IMR-90 (cell line): ENCODE results near the gene MS4A2.

Experiments
- BHLHE40 ChIP-seq: fragments of 150-350 bp; IDR thresholded peaks from 2 replicates; pipeline ENCODE4 v1.6.1; 2016; ENCODE audit warnings: mild to moderate bottlenecking, low read depth, low read length
- FOS ChIP-seq: fragments of 150-350 bp; IDR thresholded peaks from 2 replicates; pipeline ENCODE4 v1.6.1; 2016; ENCODE audit warnings: low read depth, low read length
- MAFK ChIP-seq: IDR thresholded peaks from 2 replicates; pipeline ENCODE4 v1.6.1; 2012; ENCODE audit warnings: low read depth, low read length, improper control_type of control experiment
- MXI1 ChIP-seq: IDR thresholded peaks from 2 replicates; pipeline ENCODE4 v1.6.1; 2012; ENCODE audit warnings: low read depth, mild to moderate bottlenecking, low read length, moderate library complexity, borderline replicate concordance
- NFE2L2 ChIP-seq: fragments of 150-350 bp; IDR thresholded peaks from 2 replicates; pipeline ENCODE4 v1.6.1; 2016; ENCODE audit warnings: low read depth, mild to moderate bottlenecking, low read length
- POLR2A ChIP-seq: IDR thresholded peaks from 2 replicates; pipeline ENCODE4 v1.6.1; 2012; ENCODE audit warnings: mild to moderate bottlenecking, low read depth, low read length
- RAD21 ChIP-seq: IDR thresholded peaks from 2 replicates; pipeline ENCODE4 v1.6.1; 2012; ENCODE audit warnings: low read length, improper control_type of control experiment
- RCOR1 ChIP-seq: IDR thresholded peaks from 2 replicates; pipeline ENCODE4 v1.6.1; 2012; ENCODE audit warnings: mild to moderate bottlenecking, low read length, improper control_type of control experiment; ENCODE audit not compliant: insufficient replicate concordance
- RFX5 ChIP-seq: IDR thresholded peaks from 2 replicates; pipeline ENCODE4 v1.8.0; 2012; ENCODE audit warnings: low read depth, mild to moderate bottlenecking, low read length, moderate library complexity
- TF ChIP-seq, protein P1 (sequence below): conservative IDR thresholded peaks from 2 replicates; pipeline ENCODE4 v1.5.1; 2012; ENCODE audit warnings: mild to moderate bottlenecking, low read depth, low read length, improper control_type of control experiment
- TF ChIP-seq, protein P2 (sequence below): fragments of 150-350 bp; IDR thresholded peaks from 2 replicates; pipeline ENCODE4 v1.6.1; 2017; ENCODE audit warnings: mild to moderate bottlenecking, antibody characterized with exemption, low read length, low read depth

DNA sequence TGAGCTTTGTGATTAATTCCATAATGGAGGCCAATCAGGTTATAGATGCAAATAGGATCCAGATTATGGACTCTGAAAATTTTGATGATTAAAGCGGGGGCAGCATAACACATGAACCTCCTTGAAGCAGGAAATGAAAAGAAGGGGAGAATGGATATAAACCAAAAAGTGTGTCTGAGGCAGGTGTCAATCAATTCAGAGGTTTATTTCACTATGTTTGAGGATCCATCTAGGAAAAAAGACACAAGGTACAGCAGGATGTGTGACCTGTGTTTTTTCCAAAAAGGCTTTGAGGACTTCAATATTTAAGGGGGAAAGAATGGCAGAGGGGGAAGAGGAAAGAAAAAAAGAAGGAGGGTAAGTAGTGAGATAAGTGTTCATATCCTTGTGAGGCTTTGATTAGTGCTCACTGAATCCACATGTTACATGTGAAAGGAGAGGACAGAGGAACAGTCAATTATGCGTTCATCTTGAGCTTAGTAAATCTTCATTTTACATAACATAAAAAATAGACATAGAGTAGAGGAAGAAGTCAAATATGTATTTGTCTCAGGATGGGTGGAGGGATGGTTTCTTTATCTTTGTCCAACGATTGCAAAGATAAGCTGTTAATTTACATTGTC is 34.1 kb downstream of the MS4A2 start:
- TF ChIP-seq, protein P1, sequence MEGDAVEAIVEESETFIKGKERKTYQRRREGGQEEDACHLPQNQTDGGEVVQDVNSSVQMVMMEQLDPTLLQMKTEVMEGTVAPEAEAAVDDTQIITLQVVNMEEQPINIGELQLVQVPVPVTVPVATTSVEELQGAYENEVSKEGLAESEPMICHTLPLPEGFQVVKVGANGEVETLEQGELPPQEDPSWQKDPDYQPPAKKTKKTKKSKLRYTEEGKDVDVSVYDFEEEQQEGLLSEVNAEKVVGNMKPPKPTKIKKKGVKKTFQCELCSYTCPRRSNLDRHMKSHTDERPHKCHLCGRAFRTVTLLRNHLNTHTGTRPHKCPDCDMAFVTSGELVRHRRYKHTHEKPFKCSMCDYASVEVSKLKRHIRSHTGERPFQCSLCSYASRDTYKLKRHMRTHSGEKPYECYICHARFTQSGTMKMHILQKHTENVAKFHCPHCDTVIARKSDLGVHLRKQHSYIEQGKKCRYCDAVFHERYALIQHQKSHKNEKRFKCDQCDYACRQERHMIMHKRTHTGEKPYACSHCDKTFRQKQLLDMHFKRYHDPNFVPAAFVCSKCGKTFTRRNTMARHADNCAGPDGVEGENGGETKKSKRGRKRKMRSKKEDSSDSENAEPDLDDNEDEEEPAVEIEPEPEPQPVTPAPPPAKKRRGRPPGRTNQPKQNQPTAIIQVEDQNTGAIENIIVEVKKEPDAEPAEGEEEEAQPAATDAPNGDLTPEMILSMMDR: no peak
- TF ChIP-seq POLR2A (no peak), RAD21 (no peak), MAFK (no peak), RCOR1 (no peak), NFE2L2 (no peak), FOS (no peak), MXI1 (no peak), RFX5 (no peak), BHLHE40 (no peak)
- TF ChIP-seq, protein P2, sequence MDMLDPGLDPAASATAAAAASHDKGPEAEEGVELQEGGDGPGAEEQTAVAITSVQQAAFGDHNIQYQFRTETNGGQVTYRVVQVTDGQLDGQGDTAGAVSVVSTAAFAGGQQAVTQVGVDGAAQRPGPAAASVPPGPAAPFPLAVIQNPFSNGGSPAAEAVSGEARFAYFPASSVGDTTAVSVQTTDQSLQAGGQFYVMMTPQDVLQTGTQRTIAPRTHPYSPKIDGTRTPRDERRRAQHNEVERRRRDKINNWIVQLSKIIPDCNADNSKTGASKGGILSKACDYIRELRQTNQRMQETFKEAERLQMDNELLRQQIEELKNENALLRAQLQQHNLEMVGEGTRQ: no peak
